Progenitor cell of endocrine pancreas (in vitro differentiated cells): ENCODE results near the gene EFEMP1. TPM values are rescaled to one million over a fixed set of nuclear protein-coding genes. Genes with fewer than 3 reads are reported as not detected.

Source experiments
- DNase-seq: peaks from one replicate; pipeline ENCODE4 v3.0.0; 2021; ENCODE audit warnings: low spot score; ENCODE audit not compliant: unreplicated experiment
- H3K27ac Mint-ChIP-seq: 2 replicates; pipeline ENCODE4 v1.8.0; 2021; ENCODE audit warnings: mild to moderate bottlenecking, moderate library complexity, mixed read lengths
- H3K27me3 Mint-ChIP-seq: 2 replicates; pipeline ENCODE4 v1.8.0; 2021; ENCODE audit warnings: mixed read lengths
- H3K36me3 Mint-ChIP-seq: 2 replicates; pipeline ENCODE4 v1.8.0; 2022; ENCODE audit warnings: mixed read lengths; ENCODE audit not compliant: insufficient read depth
- H3K4me1 Mint-ChIP-seq: 2 replicates; pipeline ENCODE4 v1.8.0; 2021; ENCODE audit warnings: low read depth, mixed read lengths
- H3K4me3 Mint-ChIP-seq: 2 replicates; pipeline ENCODE4 v1.8.0; 2021; ENCODE audit warnings: low read depth, mild to moderate bottlenecking, moderate library complexity, mixed read lengths
- H3K9me3 Mint-ChIP-seq: 2 replicates; pipeline ENCODE4 v1.8.0; 2021; ENCODE audit warnings: low read depth, mixed read lengths
- total RNA-seq: library from RNA; stranded (reverse); gene quantifications from 2 replicates; pipeline ENCODE4 v1.2.1, GENCODE V29; 2021
- TF ChIP-seq, protein P1 (sequence below): fragments of 200-600 bp; sonication (generic); IDR thresholded peaks from one replicate; pipeline ENCODE4 v1.5.0; 2021; ENCODE audit warnings: antibody characterized with exemption, mild to moderate bottlenecking; ENCODE audit not compliant: unreplicated experiment

EFEMP1 gene
- total RNA-seq, 1 donor from 2014 or later, result 37.6 TPM

DNA sequence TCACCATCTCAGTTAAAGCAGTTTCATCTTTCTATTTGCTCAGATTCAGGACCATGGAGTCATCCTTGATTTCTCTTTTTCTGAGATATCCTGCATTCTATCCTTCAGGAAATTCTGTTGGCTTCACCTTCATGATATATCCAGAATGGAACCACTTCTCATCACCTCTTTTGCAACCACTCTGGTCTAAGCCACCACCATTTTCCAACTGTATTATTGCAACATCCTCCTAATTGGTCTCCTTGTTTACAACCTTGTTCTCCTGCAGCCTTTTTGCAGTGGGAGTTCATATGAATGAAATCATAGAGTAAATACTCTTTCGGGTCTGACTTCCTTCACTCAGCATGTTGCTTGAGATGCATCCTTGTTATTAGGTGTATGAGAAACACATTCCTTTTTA, 3.4 kb upstream of the EFEMP1 start:
- TF ChIP-seq, protein P1, sequence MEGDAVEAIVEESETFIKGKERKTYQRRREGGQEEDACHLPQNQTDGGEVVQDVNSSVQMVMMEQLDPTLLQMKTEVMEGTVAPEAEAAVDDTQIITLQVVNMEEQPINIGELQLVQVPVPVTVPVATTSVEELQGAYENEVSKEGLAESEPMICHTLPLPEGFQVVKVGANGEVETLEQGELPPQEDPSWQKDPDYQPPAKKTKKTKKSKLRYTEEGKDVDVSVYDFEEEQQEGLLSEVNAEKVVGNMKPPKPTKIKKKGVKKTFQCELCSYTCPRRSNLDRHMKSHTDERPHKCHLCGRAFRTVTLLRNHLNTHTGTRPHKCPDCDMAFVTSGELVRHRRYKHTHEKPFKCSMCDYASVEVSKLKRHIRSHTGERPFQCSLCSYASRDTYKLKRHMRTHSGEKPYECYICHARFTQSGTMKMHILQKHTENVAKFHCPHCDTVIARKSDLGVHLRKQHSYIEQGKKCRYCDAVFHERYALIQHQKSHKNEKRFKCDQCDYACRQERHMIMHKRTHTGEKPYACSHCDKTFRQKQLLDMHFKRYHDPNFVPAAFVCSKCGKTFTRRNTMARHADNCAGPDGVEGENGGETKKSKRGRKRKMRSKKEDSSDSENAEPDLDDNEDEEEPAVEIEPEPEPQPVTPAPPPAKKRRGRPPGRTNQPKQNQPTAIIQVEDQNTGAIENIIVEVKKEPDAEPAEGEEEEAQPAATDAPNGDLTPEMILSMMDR, result no peak
- H3K36me3 Mint-ChIP-seq, result no peaks in the 10 kb centered on the region
- H3K27me3 Mint-ChIP-seq, result peaks cover 37% of the 10 kb centered on the region
- DNase-seq, result no peak
- H3K4me1 Mint-ChIP-seq, result peaks cover 17% of the 10 kb centered on the region
- H3K9me3 Mint-ChIP-seq, result no peaks in the 10 kb centered on the region
- no peak overlapping the region for H3K27ac Mint-ChIP-seq
- no peak overlapping the region for H3K4me3 Mint-ChIP-seq

DNA sequence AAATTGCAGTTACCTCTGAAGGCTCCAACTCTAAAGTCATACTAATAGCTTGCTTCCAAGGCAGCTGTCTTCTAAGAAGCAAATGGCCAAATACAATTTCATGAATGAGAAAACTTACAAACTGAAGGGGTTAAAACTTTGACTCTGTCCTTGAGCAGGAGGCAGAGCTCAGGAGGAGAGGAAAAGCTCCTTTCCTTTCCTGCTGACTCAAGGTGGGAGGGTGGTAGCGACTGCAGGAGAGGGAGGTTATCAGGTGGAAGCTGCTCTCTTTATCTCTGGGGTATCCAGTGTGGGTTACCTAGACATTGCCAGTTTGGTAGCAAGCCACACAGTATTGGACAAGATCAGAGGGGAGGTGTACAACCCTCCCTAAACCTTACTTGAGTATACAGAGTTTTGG, 2.7 kb upstream of the EFEMP1 start:
- peaks cover 13% of the 10 kb centered on the region for H3K4me1 Mint-ChIP-seq
- H3K27me3 Mint-ChIP-seq, result peaks cover 40% of the 10 kb centered on the region
- H3K36me3 Mint-ChIP-seq, result no peaks in the 10 kb centered on the region
- H3K27ac Mint-ChIP-seq, result no peak overlapping the region
- no peak overlapping the region for H3K4me3 Mint-ChIP-seq
- no peaks in the 10 kb centered on the region for H3K9me3 Mint-ChIP-seq
- DNase-seq, result no peak
- TF ChIP-seq, protein P1, result no peak

DNA sequence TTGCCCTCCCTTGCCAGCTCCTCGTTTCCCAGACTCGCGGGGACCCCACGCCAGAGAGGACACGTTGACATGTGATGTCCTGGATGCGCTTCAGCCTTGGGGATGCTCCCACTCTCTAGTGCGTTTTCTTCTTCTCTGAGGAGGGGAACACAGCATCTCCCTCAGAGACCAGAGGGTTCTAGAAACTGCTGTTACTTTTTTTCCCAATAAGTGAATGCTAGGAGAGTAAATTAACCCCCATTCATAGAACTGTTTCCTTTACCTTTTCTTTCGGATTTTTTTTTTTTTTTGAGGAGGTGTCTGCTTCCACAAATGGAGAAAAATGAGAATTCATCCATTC, 370 bp upstream of the EFEMP1 start:
- Mint-ChIP-seq H3K4me1 (peaks cover 11% of the 10 kb centered on the region), H3K27me3 (peaks cover 40% of the 10 kb centered on the region)

DNA sequence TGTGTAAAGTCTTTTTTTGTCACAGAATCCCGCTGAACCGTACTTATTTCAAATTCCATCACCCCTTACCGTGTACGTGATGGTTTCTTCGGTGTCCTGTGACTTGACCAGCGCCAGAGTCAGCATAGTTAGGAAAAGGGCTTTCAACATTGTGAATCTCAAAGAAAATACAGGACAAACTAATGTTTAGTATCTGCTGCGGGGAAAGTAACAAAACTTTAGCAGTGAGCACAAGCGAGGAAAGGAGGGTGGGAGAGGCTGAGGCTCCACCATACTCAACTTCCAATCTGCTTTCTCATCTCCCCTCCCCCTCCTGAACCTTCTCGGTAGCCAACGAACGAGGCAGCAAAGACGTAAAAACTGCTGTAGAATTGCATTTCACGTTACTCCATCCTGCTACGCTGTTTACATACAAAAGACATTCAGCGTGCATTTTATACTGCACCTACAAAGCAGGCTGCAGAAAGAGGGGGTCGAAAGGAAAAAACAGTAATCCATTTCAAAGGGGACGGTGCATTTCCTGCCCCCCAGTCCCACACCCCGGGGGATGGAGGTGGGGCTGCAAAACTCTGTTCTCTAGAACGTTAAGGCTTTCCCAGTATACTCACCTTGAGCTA, 1.2 kb downstream of the EFEMP1 start:
- TF ChIP-seq, protein P1, result no peak

More for the DNA sequence above, 370 bp upstream of the EFEMP1 start:
- H3K36me3 Mint-ChIP-seq, result no peaks in the 10 kb centered on the region
- DNase-seq, result no peak
- H3K27ac Mint-ChIP-seq, result no peak overlapping the region
- peak overlapping the region; percentile 90 for H3K4me3 Mint-ChIP-seq
- H3K9me3 Mint-ChIP-seq, result no peaks in the 10 kb centered on the region
- TF ChIP-seq, protein P1, result no peak

DNA sequence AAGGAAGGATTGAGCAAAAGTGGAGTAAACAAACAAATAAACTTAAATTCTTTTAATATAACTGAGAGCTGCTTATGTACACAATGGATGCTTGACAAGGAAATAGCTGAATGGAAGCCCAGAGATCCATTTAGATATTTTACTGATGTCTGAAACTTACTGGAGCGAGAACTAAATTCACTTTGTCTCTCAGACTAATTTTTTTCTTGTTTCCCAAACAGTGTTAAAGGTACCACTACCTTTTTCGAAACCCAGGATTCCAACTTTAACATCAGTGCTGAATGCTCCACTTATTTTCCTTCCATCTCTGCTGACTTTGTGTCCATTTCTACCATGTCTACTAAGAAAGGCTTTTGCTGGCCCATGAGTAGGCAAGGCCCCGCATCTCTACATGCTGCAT, 4.0 kb downstream of the EFEMP1 start:
- Mint-ChIP-seq H3K9me3 (no peaks in the 10 kb centered on the region), H3K36me3 (peaks cover 1% of the 10 kb centered on the region), H3K4me3 (no peak overlapping the region), H3K27ac (no peak overlapping the region), H3K27me3 (peaks cover 18% of the 10 kb centered on the region), H3K4me1 (peaks cover 11% of the 10 kb centered on the region)
- TF ChIP-seq, protein P1, result no peak
- DNase-seq, result no peak

More for the DNA sequence above, 1.2 kb downstream of the EFEMP1 start:
- Mint-ChIP-seq H3K4me1 (peaks cover 11% of the 10 kb centered on the region), H3K4me3 (peak overlapping the region; percentile 90), H3K36me3 (no peaks in the 10 kb centered on the region), H3K27ac (no peak overlapping the region), H3K9me3 (no peaks in the 10 kb centered on the region), H3K27me3 (peaks cover 40% of the 10 kb centered on the region)
- DNase-seq, result no peak
